Activated CD4-positive, alpha-beta T cell treated with anti-CD3 and anti-CD28 coated beads, Interleukin-2, amount 50 U/mL, for 4 hours (primary cell): ENCODE results near the gene PUM1.
"Not testable (repeated sequence)": the region's sequence is repeated elsewhere in the genome, so short reads cannot be mapped to it uniquely, and the experiment has no call there.

Source experiments
- DNase-seq, 2 experiments: peaks; one replicate each; pipeline ENCODE4 v3.0.0-alpha.2; 2020

Gene PUM1

GRCh38 chr1:30991862-30992606 lies 73.5 kb downstream of the PUM1 start:
- no peak for DNase-seq

- DNase-seq: no peak
Measured at GRCh38 chr1:30990591-30990990, 74.9 kb downstream of the PUM1 start.

- no peak for DNase-seq
Measured at GRCh38 chr1:30988045-30988444, 77.5 kb downstream of the PUM1 start.

- DNase-seq: no peak
Measured at GRCh38 chr1:30986755-30987154, 78.8 kb downstream of the PUM1 start.

- no peak for DNase-seq
Measured at GRCh38 chr1:30984991-30985503, 80.5 kb downstream of the PUM1 start.

- DNase-seq: no peak
Measured at GRCh38 chr1:30984165-30984889, 81.2 kb downstream of the PUM1 start.

- DNase-seq: no peak
Measured at GRCh38 chr1:30982937-30983336, 82.6 kb downstream of the PUM1 start.

GRCh38 chr1:30982431-30982830 lies 83.1 kb downstream of the PUM1 start:
- no peak for DNase-seq

- DNase-seq: no peak
Measured at GRCh38 chr1:30981172-30981571, 84.3 kb downstream of the PUM1 start.

GRCh38 chr1:30977511-30977910 lies 88.0 kb downstream of the PUM1 start:
- DNase-seq: no peak

GRCh38 chr1:30977105-30977504 lies 88.4 kb downstream of the PUM1 start:
- DNase-seq: no peak

GRCh38 chr1:30976143-30976542 lies 89.4 kb downstream of the PUM1 start:
- no peak for DNase-seq

GRCh38 chr1:30975217-30975616 lies 90.3 kb downstream of the PUM1 start:
- DNase-seq: no peak

- no peak for DNase-seq
Measured at GRCh38 chr1:30974536-30974935, 91.0 kb downstream of the PUM1 start.

- DNase-seq: not testable (repeated sequence)
Measured at GRCh38 chr1:30972349-30972748, 93.2 kb downstream of the PUM1 start.

GRCh38 chr1:30971496-30971895 lies 94.0 kb downstream of the PUM1 start:
- no peak for DNase-seq

GRCh38 chr1:30969903-30970302 lies 95.6 kb downstream of the PUM1 start:
- DNase-seq: no peak

GRCh38 chr1:30968220-30968971 lies 97.1 kb downstream of the PUM1 start:
- DNase-seq: no peak

- no peak for DNase-seq
Measured at GRCh38 chr1:30966690-30967369, 98.7 kb downstream of the PUM1 start.

GRCh38 chr1:30965924-30966599 lies 99.5 kb downstream of the PUM1 start:
- no peak for DNase-seq

GRCh38 chr1:30964706-30965105 lies 100.8 kb downstream of the PUM1 start:
- no peak for DNase-seq
